Colonic mucosa (tissue), 4 donors: Measurements from ENCODE around the gene AEBP1. TPM values are rescaled to one million over a fixed set of nuclear protein-coding genes. Genes with fewer than 3 reads are reported as not detected.

Source experiments
- DNase-seq: peaks from one replicate; pipeline ENCODE4 v3.0.0-alpha.2; 2020
- H3K27ac ChIP-seq: fragments of 200-600 bp; one replicate; pipeline ENCODE4 v1.8.0; 2021
- H3K27me3 ChIP-seq: fragments of 200-600 bp; one replicate; pipeline ENCODE4 v1.8.0; 2021
- H3K36me3 ChIP-seq: fragments of 200-600 bp; one replicate; pipeline ENCODE4 v1.8.0; 2021
- H3K4me1 ChIP-seq: fragments of 200-600 bp; one replicate; pipeline ENCODE4 v1.8.0; 2021; ENCODE audit warnings: mild to moderate bottlenecking
- H3K4me3 ChIP-seq: fragments of 200-600 bp; one replicate; pipeline ENCODE4 v1.8.0; 2021
- H3K9ac ChIP-seq, 2 donors: one replicate each; pipeline ENCODE4 v1.7.0; 2013; ENCODE audit warnings: control low read depth in 2 of 2, low read depth in 2 of 2, low read length in 2 of 2
- H3K9me3 ChIP-seq: fragments of 200-600 bp; one replicate; pipeline ENCODE4 v1.8.0; 2021
- intact Hi-C: fragments of 100-400 bp; cut with DNase I; formaldehyde crosslinking; loops from one replicate; pipeline ENCODE4 v1.14.1; 2022
- total RNA-seq, 2 donors: library from RNA; stranded (reverse); fragmentation: NEBNext Ultra II Directional in 1 of 2; extraction: Animal tissue kit (Norgen Biotek cat#: 25700) in 1 of 2; gene quantifications; one replicate each; pipeline ENCODE4 v1.2.1, GENCODE V29; 2021
- TF ChIP-seq, protein P1 (sequence below): fragments of 200-600 bp; IDR thresholded peaks from one replicate; pipeline ENCODE4 v1.8.0; 2022; ENCODE audit warnings: antibody characterized with exemption, mild to moderate bottlenecking
- donor health status: healthy.
- donor health status: DM: no; HTN: no; CAD: no.
- donor health status: DM: no; HTN: no; CAD: no.

Gene AEBP1
- total RNA-seq, 2 donors from 2014 or later = 21.4 to 30.4 TPM

- no peak overlapping the region for H3K4me3 ChIP-seq
- H3K27ac ChIP-seq = no peak overlapping the region
- no peaks in the 10 kb centered on the region for H3K9me3 ChIP-seq
- TF ChIP-seq, protein P1, sequence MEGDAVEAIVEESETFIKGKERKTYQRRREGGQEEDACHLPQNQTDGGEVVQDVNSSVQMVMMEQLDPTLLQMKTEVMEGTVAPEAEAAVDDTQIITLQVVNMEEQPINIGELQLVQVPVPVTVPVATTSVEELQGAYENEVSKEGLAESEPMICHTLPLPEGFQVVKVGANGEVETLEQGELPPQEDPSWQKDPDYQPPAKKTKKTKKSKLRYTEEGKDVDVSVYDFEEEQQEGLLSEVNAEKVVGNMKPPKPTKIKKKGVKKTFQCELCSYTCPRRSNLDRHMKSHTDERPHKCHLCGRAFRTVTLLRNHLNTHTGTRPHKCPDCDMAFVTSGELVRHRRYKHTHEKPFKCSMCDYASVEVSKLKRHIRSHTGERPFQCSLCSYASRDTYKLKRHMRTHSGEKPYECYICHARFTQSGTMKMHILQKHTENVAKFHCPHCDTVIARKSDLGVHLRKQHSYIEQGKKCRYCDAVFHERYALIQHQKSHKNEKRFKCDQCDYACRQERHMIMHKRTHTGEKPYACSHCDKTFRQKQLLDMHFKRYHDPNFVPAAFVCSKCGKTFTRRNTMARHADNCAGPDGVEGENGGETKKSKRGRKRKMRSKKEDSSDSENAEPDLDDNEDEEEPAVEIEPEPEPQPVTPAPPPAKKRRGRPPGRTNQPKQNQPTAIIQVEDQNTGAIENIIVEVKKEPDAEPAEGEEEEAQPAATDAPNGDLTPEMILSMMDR = no peak
- DNase-seq = no peak
- peaks cover 7% of the 10 kb centered on the region for H3K4me1 ChIP-seq
- H3K36me3 ChIP-seq = peaks cover 25% of the 10 kb centered on the region
- H3K9ac ChIP-seq = no peak overlapping the region
- intact Hi-C loops = loop anchor here (5.0 kb wide), 1 partner anchor 42 kb away; the partner anchor contains the start of gene POLD2
- no peaks in the 10 kb centered on the region for H3K27me3 ChIP-seq
Measured at GRCh38 chr7:44080118-44080517, 24.0 kb upstream of the AEBP1 start.

DNA sequence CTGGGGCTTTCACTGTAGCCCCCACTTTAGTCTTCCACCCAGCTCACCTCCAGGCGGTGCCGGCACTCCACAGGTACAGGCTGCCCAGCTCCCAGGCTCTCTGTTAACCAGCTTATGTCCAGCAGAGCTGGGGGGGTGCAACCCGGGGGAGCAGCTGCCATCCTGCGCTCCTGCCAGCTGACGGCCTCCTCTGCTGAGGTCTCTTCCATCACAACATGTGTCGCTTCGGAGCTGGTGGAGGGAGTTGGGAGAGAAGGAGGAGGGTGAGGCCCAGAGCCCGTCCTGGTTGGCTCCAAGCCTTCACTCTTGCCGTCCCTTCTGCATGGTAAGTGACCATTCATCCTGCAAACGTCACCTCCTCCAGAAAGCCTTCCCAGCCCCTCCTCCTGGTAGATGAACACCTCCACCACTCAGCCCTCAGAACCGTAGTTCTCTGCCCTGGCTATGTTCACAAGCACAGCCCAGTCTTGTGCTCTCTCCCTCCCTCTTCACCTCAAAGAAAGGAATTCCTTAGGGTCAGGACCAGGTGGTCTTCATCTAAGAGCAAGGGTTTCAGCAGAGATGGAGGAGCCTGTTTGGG is 23.4 kb upstream of the AEBP1 start:
- TF ChIP-seq, protein P1 = no peak
- peak overlapping the region; percentile 99 for H3K27ac ChIP-seq
- no peak for DNase-seq
- H3K4me1 ChIP-seq = peaks cover 7% of the 10 kb centered on the region
- intact Hi-C loops = loop anchor here (5.0 kb wide), 1 partner anchor 42 kb away; the partner anchor contains the start of gene POLD2
- peaks cover 25% of the 10 kb centered on the region for H3K36me3 ChIP-seq
- H3K4me3 ChIP-seq = no peak overlapping the region
- H3K9ac ChIP-seq = no peak overlapping the region
- no peaks in the 10 kb centered on the region for H3K27me3 ChIP-seq
- no peaks in the 10 kb centered on the region for H3K9me3 ChIP-seq

GRCh38 chr7:44081266-44081748 is 22.8 kb upstream of the AEBP1 start:
- peak overlapping the region; percentile 14 to 69 for H3K9ac ChIP-seq
- H3K27me3 ChIP-seq = no peaks in the 10 kb centered on the region
- TF ChIP-seq, protein P1 = no peak
- intact Hi-C loops = loop anchor here (5.0 kb wide), 1 partner anchor 41 kb away; the partner anchor contains the start of gene POLD2
- no peaks in the 10 kb centered on the region for H3K9me3 ChIP-seq
- peak overlapping the region; percentile 99 for H3K27ac ChIP-seq
- peak overlapping the region; percentile 82 for H3K4me3 ChIP-seq
- H3K36me3 ChIP-seq = peaks cover 25% of the 10 kb centered on the region
- peaks cover 7% of the 10 kb centered on the region for H3K4me1 ChIP-seq
- DNase-seq = no peak

DNA sequence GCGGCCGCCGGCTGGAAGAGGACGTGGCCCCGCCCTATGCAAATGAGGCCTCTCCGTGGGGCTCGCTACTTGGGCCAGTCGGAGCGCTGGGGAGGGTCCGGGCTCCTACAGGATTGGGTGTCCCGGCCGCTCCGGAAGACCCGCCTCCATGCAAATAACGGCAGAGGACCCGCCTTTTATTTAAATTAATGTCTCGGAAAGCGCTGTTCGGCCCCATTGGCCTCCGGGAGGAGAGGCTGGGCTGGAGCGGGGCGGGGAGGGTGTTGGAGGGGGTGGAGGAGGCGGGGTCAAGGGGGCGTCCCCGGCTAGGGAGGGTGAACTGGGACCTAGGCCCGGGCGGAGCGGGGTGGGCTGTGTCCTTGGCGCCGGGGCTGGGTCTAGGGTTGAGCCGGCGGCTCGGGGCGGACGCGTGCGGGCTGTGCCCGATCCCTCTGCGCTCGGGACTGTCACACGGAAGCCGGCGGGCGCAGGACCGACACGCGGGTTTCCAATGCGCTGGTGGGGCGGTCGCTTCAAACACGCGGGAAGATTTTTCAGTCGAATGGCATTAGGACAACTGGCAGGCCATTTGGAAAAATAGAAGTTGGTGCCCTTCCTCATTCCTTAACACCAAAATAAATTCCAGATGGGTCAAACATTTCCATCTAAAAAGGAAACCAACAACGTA is 21.5 kb upstream of the AEBP1 start:
- peak overlapping the region in 1 of 2 donors; percentile 68 for H3K9ac ChIP-seq
- no peaks in the 10 kb centered on the region for H3K27me3 ChIP-seq
- no peaks in the 10 kb centered on the region for H3K9me3 ChIP-seq
- H3K4me1 ChIP-seq = peaks cover 7% of the 10 kb centered on the region
- TF ChIP-seq, protein P1 = no peak
- intact Hi-C loops = loop anchor here (5.0 kb wide), 1 partner anchor 40 kb away; the partner anchor contains the start of gene POLD2
- DNase-seq = peak; percentile 98
- peak overlapping the region; percentile 99 for H3K27ac ChIP-seq
- peaks cover 23% of the 10 kb centered on the region for H3K36me3 ChIP-seq
- peak overlapping the region; percentile 82 for H3K4me3 ChIP-seq

- Histone ChIP-seq H3K4me3 (no peak overlapping the region), H3K27me3 (no peaks in the 10 kb centered on the region), H3K27ac (no peak overlapping the region), H3K36me3 (peaks cover 12% of the 10 kb centered on the region), H3K9me3 (no peaks in the 10 kb centered on the region), H3K4me1 (peaks cover 7% of the 10 kb centered on the region), H3K9ac (no peak overlapping the region)
- TF ChIP-seq, protein P1 = no peak
- intact Hi-C loops = loop anchor here (5.0 kb wide), 1 partner anchor 39 kb away; the partner anchor contains the start of gene POLD2
- DNase-seq = no peak
Measured at GRCh38 chr7:44083796-44084195, 20.3 kb upstream of the AEBP1 start.
